ENCODE data around the gene MS4A15.
"Not testable (repeated sequence)": the region's sequence is repeated elsewhere in the genome, so short reads cannot be mapped to it uniquely, and the experiment has no call there.

MS4A15 gene

GRCh38 chr11:60757231-60757800 lies 649 bp downstream of the MS4A15 start:
- no peak for DNase-seq

- DNase-seq: not testable (repeated sequence)
Observed at GRCh38 chr11:60758671-60759070, 2.0 kb downstream of the MS4A15 start.

- DNase-seq: not testable (repeated sequence)
Observed at GRCh38 chr11:60759438-60760225, 3.0 kb downstream of the MS4A15 start.

GRCh38 chr11:60761436-60762190 lies 4.9 kb downstream of the MS4A15 start:
- no peak for DNase-seq

GRCh38 chr11:60762851-60763691 lies 6.4 kb downstream of the MS4A15 start:
- peak; percentile 78 for DNase-seq

GRCh38 chr11:60763692-60764369 lies 7.2 kb downstream of the MS4A15 start:
- peak; percentile 48 for DNase-seq

GRCh38 chr11:60764879-60765278 lies 8.2 kb downstream of the MS4A15 start:
- DNase-seq: no peak

- no peak for DNase-seq
Observed at GRCh38 chr11:60765355-60765754, 8.7 kb downstream of the MS4A15 start.

- DNase-seq: no peak
Observed at GRCh38 chr11:60766547-60766946, 9.9 kb downstream of the MS4A15 start.

- DNase-seq: no peak
Observed at GRCh38 chr11:60767388-60767811, 10.7 kb downstream of the MS4A15 start.

GRCh38 chr11:60768202-60768601 lies 11.5 kb downstream of the MS4A15 start:
- no peak for DNase-seq

GRCh38 chr11:60769273-60769672 lies 12.6 kb downstream of the MS4A15 start:
- DNase-seq: no peak

- no peak for DNase-seq
Observed at GRCh38 chr11:60769811-60770210, 13.1 kb downstream of the MS4A15 start.

- no peak for DNase-seq
Observed at GRCh38 chr11:60771146-60771545, 14.5 kb downstream of the MS4A15 start.

GRCh38 chr11:60771879-60772525 lies 15.3 kb downstream of the MS4A15 start:
- no peak for DNase-seq

GRCh38 chr11:60772666-60773065 lies 16.0 kb downstream of the MS4A15 start:
- no peak for DNase-seq

GRCh38 chr11:60774726-60775125 lies 18.1 kb downstream of the MS4A15 start:
- no peak for DNase-seq

GRCh38 chr11:60775420-60775961 lies 18.8 kb downstream of the MS4A15 start:
- peak; percentile 94 for DNase-seq

GRCh38 chr11:60776167-60776566 lies 19.5 kb downstream of the MS4A15 start:
- no peak for DNase-seq

GRCh38 chr11:60777106-60777505 lies 20.4 kb downstream of the MS4A15 start:
- DNase-seq: no peak

GRCh38 chr11:60777572-60777971 lies 20.9 kb downstream of the MS4A15 start:
- DNase-seq: no peak
